Activated CD4-positive, CD25-positive, alpha-beta regulatory T cell (primary cell): Measurements from ENCODE around the gene TEKT5.
"Not testable (repeated sequence)": the region's sequence is repeated elsewhere in the genome, so short reads cannot be mapped to it uniquely, and the experiment has no call there.

Experiments used
- DNase-seq, 4 experiments: peaks; one replicate each; lab custom pipeline; 2025; lab: John Stamatoyannopoulos, UW

The TEKT5 gene

DNA sequence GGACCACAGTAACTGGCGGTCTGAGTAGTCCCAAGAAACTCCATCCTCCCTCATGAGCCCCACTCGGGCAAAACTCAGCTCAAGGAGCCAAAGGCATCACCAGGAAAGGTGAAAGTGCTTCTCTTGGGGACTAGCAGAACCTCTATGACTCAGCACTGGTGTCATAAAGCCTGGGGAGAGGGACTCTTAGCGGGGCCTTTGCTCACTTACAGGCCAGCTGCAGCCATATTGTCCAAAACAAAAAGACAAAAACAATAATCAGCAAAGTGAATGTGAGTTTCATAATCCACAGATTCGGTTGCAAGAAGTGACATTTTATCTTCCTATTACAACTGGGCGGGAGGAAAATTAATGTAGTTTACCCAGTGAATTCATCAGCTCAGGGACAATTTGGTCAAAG, at the start of gene TEKT5:
Gene TEKT5 (minus strand): TSS at position 101 of the 400 bp plus-strand sequence. CDS start 57 bp downstream, at position 44.
- DNase-seq = no peak

DNA sequence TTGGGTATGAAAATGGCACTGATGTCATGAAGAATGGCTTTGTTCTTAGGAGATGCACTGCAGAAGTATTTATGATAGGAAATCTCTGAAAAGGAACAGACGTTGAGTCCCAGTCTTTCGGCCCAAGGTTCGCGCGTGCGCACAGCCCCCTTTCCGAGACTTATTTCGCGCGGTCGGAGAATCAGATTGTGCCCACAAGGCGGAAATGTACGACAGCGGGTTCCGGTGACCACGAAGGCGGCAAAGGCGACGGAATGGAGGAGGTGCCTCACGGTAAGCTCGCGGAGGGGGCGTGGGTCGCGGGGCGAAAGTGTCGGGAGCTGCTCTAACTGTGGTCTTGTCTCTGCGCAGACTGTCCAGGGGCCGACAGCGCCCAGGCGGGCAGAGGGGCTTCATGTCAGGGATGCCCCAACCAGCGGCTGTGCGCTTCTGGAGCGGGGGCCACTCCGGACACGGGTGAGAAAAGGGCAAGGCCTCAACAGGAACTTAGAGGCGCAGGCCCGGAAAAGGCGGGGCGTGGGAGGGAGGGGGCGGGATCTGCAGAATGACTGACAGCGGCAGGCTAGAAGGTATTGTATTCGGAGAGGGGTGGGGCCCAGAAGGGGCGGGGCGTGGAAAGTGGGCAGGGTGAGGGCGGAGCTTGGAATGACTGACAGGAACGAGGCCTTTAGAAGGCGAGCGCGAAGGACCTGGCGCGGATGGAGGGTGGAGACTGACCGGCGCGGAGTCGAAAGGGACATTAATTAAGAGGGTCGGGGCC, 49.1 kb upstream of the TEKT5 start, which contains the start of gene NUBP1:
Gene NUBP1 (plus strand): TSS at position 233 of the 760 bp plus-strand sequence. CDS start 22 bp downstream, at position 255.
- DNase-seq = peak; percentile 96 to 99 (median 98)

- DNase-seq = no peak
These were observed 48.5 kb upstream of the TEKT5 start for GRCh38 chr16:10743227-10743609.

DNA sequence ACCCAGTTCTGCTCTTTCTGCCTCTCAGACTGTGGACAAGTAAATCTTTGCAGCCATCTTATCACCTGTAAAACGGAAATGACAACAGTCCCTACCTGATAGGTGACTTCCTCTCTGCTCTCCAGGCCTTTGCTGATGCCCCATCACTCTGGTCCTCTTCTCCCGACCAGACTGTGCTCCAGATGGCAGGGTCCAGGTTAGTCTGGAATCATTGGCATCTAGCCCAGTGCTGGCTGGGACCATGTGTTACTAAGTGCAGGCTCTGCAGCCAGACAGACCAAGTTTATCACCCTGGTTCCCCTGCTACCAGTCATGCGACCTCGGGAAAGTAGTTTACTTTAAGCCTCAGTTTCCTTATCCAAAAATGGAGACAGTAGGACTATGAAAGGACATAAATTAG, 47.1 kb upstream of the TEKT5 start:
- no peak for DNase-seq

DNA sequence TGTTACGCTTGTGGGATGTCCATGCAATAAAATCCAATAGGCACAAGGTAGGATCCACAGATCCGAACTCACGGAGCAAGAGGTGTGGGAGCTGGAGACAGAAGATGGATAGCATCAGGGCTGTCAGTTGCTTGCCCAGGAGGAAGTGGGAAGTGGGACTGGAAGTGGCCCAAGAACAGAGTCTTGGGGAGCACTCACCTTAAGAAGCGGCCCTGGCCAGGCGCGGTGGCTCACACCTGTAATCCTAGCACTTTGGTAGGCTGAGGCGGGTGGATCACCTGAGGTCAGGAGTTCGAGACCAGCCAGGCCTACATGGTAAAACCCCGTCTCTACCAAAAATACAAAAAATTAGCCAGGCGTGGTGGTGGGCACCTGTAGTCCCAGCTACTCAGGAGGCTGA, 46.5 kb upstream of the TEKT5 start:
- DNase-seq = not testable (repeated sequence)

DNA sequence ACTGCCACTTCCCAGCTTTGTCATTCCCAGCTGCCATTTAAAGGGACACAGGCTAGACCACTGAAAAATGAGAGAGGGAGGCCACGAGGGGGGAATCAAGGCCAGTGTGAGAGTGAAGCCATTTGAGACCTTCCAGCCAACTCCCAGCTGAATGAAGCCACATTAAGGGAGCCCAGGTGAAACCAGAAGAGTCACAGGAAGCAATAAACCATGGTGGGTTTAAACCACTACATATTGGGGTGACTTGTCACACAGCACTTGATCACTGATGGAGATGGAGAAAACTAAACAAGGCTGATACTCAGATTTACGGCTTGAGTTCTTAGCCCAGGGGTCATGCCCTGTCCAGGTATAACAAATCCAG, 46.1 kb upstream of the TEKT5 start:
- no peak for DNase-seq

DNA sequence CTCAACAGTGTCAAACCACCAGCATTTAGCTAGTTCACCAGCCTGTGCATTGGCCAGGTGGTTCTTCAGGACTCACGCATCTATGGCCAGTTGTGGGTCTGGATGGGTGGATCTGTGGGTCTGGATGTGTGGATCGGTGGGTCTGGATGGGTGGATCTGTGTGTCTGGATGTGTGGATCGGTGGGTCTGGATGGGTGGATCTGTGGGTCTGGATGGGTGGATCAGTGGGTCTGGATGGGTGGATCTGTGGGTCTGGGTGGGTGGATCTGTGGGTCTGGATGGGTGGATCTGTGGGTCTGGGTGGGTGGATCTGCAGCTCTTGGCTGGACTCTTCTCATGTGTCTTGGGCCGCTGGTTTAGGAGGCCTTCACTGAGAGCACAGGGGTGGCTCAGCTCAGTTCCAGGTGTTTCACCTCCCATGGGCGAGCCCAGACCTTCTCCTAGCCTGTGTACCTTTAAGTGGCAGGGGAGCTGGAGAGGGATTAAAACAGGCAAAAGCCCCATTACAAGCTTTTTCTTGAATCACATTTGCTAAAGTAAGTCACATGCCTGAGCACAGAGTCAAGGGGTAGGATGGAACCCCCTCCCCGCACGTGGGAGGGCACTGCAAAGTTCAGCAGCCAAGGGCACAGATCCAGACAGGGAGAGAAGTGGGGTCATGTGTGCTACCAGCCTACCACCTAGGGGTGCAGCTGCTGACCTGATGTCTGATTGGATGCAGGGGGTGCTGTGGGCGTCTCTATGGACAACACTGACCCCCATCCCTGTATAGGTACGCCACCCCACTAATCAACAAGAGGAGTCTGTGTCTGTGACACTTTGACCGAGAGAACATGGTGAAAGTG, 45.5 kb upstream of the TEKT5 start:
- no peak for DNase-seq

DNA sequence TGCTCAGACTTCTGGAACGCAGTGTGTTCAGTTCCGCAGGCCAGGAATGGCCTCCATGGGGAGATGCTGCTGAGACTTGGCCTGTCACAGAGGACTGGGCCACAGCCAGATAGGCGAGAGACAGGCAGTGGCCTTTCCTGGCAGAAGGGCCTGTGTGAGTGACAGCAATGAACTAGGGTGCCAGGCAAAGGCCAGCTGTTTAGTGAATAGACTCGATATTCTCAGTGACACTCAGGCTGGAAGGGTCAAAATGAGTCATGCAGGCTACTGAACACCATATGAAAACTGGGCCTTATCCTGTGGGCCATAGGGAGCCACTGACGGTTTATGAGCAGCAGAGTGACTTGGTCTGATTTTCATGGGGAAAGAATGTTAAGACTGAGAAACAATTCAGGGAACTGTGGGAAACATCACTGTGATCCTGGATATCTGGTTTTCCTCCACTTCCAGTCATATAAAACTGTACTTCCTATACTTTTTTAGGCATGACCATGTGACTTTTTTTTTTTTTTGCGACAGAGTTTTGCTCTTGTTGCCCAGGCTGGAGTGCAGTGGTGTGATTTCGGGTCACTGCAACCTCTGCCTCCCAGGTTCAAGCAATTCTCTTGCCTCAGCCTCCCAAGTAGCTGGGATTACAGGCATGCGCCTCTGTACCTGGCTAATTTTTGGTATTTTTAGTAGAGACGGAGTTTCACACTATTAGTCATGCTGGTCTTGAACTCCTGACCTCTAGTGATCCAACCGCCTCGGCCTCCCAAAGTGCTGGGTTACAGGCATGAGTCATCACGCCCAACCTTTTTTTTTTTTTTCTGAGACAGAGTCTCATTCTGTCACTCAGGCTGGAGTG, 43.7 kb upstream of the TEKT5 start:
- peak in 2 of 4 experiments; percentile 12 to 13 for DNase-seq

DNA sequence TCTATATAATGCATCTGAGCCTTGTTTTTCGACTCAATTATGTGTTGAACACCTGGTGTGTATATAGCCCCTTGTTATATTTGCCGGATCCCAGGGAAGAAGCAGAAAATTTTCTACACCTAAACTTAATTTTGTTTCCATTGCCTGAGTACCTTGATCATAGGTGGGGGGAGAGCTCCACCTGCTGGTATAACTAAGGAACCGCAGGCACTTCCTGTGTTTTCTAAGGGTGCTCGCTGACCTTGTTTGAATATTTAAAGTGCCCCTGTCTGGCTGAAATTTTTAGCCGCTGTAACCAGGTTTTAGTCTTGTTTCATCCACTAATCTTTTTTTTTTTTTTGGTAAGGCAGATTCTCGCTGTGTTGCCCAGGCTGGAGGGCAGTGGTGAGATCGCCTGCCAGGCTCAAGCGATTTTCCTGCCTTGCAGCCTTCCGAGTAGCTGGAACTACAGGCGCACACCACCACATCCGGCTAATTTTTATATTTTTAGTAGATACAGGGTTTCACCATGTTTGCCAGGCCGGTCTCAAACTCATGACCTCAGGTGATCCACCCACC, 42.4 kb upstream of the TEKT5 start:
- peak; percentile 28 to 50 (median 34) for DNase-seq

GRCh38 chr16:10731790-10732189, 37.1 kb upstream of the TEKT5 start:
- no peak for DNase-seq

DNA sequence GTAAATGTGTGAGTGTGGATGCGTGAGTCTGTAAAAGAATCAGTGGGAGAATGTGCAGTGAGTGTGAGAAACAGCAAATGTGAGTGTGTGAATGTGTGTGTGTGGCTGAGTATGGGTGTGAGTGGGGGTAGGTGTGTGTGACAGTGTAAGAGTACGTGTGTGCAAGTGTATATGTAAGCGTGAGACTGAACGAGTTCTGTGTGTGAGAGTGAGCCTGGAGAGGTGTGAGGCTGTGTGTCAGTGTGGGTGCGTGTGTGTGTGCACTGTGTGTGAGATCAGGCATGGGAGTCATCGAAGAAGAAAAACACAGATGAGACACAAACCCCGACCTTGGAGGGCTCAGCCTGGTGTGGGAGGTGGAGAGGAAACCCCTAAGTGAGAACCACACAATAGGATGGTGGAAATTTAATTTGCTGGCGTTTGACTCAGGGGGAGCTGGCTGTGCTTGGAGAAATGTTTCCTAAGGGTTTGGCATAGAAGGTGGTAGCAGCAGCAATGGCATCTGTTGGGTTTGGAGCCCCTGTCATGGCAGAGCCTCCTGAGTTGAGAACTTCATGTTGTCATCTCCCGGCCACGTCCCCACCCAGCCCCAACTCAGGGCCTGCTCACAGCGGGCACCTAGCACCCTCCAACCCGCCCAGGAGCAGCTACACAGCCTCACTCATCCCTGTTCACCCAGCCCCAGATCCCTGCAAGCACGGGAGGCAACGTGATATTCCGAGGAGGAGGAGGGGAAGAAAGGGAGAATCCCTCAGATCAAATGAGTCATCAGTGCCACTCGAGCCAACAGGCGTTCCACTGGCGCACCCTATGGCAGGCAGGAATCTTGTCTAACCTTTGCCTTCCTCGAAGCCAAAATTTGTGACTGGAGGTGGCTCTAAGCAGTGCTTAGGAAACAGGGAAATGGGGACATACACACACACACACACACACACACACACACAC, 34.6 kb upstream of the TEKT5 start:
- no peak for DNase-seq

GRCh38 chr16:10728003-10728887, 33.5 kb upstream of the TEKT5 start:
- no peak for DNase-seq

GRCh38 chr16:10708969-10709368, 14.2 kb upstream of the TEKT5 start:
- DNase-seq = no peak

GRCh38 chr16:10699756-10700155, 5.0 kb upstream of the TEKT5 start:
- no peak for DNase-seq

DNA sequence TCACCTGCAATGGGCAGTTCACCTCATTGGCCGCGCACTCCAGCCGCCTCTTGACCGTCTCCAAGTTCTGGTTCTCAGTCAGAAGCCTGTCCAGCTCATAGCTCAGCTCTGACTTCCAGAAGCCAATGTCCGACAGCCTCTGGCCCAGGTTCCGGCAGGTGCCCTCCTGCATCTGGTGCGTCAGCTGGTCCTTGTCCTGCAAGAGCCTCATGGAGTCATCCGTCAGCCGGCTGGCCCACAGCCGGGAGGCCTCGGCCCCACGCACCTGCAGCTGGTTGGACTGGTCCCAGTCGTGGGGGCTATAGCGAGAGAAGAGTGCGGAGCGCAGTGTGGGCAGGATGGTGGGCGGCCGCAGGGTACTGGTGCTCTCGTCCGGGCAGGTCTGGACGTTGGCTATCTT, 424 bp downstream of the TEKT5 start:
- DNase-seq = no peak

DNA sequence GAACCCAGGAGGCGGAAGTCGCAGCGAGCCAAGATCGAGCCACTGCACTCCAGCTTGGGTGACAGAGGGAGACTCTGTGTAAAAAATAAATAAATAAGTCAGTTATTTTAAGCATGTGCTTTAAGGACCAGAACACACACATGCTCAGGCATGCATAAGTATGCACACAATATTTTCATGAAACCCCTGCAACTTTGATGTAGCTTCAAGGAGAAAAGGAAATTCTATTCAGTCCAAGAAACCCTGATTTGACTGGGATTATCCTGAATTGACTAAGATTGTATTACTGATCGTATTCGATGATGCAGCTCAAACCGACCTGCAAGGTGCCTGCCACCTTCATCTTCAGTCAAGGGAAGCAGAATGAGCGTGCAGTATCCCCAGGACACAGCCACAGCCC, 841 bp downstream of the TEKT5 start:
- DNase-seq = no peak

- no peak for DNase-seq
These were observed 2.3 kb downstream of the TEKT5 start for GRCh38 chr16:10692470-10692869.

DNA sequence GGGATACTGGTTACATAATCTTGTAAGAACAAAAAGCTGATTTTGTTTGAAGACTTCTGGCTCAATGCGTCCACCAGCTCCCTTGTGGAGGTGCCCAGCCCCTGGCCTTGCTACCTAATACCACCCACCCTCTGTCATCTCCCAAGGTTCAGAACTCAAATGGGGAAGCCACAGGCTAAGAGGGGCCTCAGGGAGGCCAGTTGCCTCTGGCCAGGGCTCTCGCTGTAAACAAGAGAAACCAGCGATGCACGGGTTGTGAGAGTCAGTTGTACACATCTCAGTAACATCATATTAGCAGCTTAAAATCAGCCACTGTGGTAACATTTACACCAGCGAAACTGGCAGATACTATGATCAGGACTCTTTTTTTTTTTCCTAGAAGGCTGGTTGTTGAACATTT, 6.0 kb downstream of the TEKT5 start:
- no peak for DNase-seq

DNA sequence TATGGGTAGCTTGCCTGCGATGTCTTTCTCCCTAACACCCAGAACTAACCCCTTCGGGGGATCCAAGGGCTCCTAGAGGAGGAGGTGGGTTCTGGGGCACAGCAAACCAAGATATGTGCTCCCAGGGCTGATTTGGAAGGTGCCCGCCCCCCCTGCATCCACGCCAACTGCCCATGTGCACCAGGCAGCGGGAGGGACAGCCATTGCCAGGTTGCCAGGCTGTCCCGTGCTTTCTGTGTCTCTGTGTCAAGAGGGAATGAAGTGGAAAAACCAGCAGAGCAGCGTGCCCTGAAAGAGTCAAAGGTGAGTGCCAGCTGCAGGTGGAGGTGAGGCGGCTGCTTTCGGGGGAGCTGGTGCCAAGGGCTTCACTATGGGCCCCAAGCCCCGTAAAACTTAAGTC, 6.4 kb downstream of the TEKT5 start:
- no peak for DNase-seq

DNA sequence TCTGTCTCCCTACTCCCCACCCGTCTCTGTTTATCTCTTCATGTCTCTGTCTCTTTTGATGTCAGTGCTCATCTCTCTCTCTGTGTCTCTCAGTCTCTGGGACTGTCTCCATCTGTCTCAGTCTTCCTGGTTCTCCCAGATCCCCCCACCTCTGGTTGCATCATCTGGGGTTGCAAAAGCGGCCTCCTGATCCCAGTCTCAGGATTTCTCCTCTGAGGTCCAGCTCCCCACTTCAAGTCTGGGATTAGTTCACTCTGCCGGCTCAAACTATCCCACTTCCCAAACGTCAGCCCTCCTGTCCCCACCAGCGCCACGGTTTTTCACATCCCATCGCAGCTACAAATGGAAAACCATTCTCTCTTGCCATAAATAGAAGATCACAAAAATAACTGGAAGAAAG, 9.0 kb downstream of the TEKT5 start:
- DNase-seq = no peak
